Epithelial cell of esophagus (primary cell): ENCODE measurements around the gene NOL3.
"Not testable (repeated sequence)": the region's sequence is repeated elsewhere in the genome, so short reads cannot be mapped to it uniquely, and the experiment has no call there.

ENCODE experiments used
- DNase-seq: peaks from one replicate; pipeline ENCODE4 v3.0.0; 2010; ENCODE audit warnings: low read depth
- H3K4me3 ChIP-seq: 2 replicates; pipeline ENCODE4 v1.5.1; 2011; ENCODE audit warnings: mild to moderate bottlenecking, low read length, control low read depth
- CTCF ChIP-seq: IDR thresholded peaks from 2 replicates; pipeline ENCODE4 v1.5.1; 2011; ENCODE audit warnings: low read depth, mild to moderate bottlenecking, low read length, control low read depth, inconsistent platforms; ENCODE audit not compliant: insufficient read depth; ENCODE audit errors: missing control alignments

NOL3 gene

GRCh38 chr16:67170168-67170948 lies at the start of gene NOL3:
TSS of gene NOL3 (plus strand) at chr16:67170538.
- H3K4me3 ChIP-seq, result peak within 1 kb of the TSS; percentile 54
- no peak for TF ChIP-seq CTCF
- peak; percentile 74 for DNase-seq

DNA sequence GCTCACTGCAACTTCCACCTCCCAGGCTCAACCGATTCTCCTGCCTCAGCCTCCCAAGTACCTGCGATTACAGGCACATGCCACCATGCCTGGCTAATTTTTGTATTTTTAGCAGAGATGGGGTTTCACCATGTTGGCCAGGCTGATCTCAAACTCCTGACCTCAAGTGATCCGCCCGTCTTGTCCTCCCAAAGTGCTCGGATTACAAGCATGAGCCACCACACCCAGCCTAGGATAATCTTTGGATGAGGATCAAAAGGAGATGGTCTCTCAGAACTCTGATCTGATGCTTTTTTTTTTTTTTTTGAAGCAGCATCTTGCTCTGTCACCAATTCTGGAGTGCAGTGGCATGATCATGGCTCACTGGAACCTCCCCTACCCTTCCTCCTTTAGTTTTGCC lies 47.5 kb upstream of the NOL3 start:
- not testable (repeated sequence) for DNase-seq, H3K4me3 ChIP-seq

- DNase-seq, result no peak
- no peak for TF ChIP-seq CTCF
- no peak overlapping the region for H3K4me3 ChIP-seq
Observed at GRCh38 chr16:67128417-67128816, 41.9 kb upstream of the NOL3 start.

DNA sequence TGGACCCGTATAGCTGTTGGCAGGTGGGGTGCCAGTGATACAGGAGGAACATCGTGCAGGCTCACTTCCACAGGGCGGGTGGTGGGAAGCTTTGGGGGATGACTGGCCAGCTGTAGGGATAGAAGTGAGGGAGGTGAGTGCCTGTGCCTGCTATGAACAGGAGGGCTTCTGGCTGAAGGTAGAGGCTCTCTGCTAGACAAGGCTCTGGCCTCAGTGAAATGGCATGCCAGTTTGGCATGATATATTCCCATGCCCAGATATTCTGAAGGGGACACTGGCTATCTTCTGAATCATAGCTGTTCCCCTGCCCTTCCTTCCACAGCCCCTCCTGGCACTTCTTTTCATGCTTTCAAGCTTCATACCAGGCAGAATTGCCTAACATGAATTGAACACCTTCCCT lies 41.5 kb upstream of the NOL3 start:
- no peak for DNase-seq
- H3K4me3 ChIP-seq, result no peak overlapping the region
- TF ChIP-seq CTCF, result no peak

DNA sequence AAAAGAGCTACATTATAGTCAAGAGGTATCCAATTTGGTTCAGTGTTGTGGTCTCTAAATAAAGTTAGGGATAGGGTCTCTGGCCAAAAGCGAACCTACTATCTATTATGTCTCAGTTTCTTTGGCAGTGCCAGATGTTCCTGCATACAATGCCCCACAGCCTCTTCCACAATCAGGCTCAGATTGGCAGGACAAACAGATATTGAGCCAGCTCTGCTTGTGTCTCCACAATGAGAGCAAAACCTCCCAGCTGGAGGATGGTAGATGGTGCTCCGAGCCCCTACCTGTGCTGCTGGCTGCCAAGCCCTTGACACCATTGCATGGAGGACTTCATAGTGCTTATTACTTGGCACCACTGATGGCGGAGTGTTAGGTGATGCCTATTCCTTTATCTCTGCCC lies 40.9 kb upstream of the NOL3 start:
- DNase-seq, result no peak
- no peak overlapping the region for H3K4me3 ChIP-seq
- no peak for TF ChIP-seq CTCF

DNA sequence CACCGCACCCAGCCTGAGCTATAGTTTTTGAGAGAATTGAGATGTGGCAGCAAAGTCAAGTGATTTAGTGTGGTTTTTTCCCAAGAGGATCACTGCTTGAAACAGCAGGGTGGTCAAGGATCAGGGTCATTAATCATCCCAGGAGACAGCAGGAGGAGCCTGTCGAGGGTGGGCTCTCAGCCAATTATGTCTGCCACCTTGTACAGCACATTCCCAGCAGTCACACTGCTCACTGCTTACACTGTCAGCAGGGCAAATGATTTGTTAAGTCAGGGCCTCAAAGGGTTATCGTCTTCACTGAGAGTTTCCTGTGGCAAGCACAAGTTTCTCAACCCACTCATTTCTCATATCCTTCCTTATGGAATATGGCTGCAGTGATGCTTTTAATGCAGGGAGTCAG lies 32.7 kb upstream of the NOL3 start:
- H3K4me3 ChIP-seq, result no peak overlapping the region
- no peak for DNase-seq
- no peak for TF ChIP-seq CTCF

- no peak for DNase-seq
- TF ChIP-seq CTCF, result no peak
- H3K4me3 ChIP-seq, result no peak overlapping the region
Observed at GRCh38 chr16:67141391-67141790, 28.9 kb upstream of the NOL3 start.
